Skeletal muscle tissue (tissue), 4 donors: ENCODE results near the gene KLC1. TPM values are rescaled to one million over a fixed set of nuclear protein-coding genes. Genes with fewer than 3 reads are reported as not detected.
A peak's percentile ranks its signal among the peaks of the same experiment; 100 is the strongest.

Source experiments
- H3K27ac ChIP-seq: one replicate; pipeline ENCODE4 v1.7.0; 2013; ENCODE audit warnings: mild to moderate bottlenecking, low read depth, low read length, inconsistent platforms
- H3K27me3 ChIP-seq, 3 donors: one replicate each; pipeline ENCODE4 v1.7.0; 2013; ENCODE audit warnings: low read length in 3 of 3; ENCODE audit not compliant: control insufficient read depth in 3 of 3, insufficient read depth in 3 of 3
- H3K36me3 ChIP-seq, 3 donors: one replicate each; pipeline ENCODE4 v1.7.0; 2013; ENCODE audit warnings: low read length in 3 of 3; ENCODE audit not compliant: control insufficient read depth in 3 of 3, insufficient read depth in 3 of 3
- H3K4me1 ChIP-seq, 3 donors: one replicate each; pipeline ENCODE4 v1.7.0; 2013; ENCODE audit warnings: low read length in 3 of 3, mild to moderate bottlenecking in 3 of 3; ENCODE audit not compliant: control insufficient read depth in 3 of 3, insufficient read depth in 3 of 3
- H3K4me3 ChIP-seq, 3 donors: one replicate each; pipeline ENCODE4 v1.7.0; 2013; ENCODE audit warnings: low read length in 3 of 3
- H3K9ac ChIP-seq, 3 donors: one replicate each; pipeline ENCODE4 v1.7.0; 2013; ENCODE audit warnings: low read length in 3 of 3, mild to moderate bottlenecking in 3 of 3, moderate library complexity in 2 of 3, low read depth in 1 of 3
- H3K9me3 ChIP-seq, 3 donors: one replicate each; pipeline ENCODE4 v1.7.0; 2013; ENCODE audit warnings: low read length in 3 of 3; ENCODE audit not compliant: control insufficient read depth in 3 of 3
- total RNA-seq: library from RNA; depleted of rRNA; stranded (reverse); fragments of >200 nt; gene quantifications from one replicate; pipeline ENCODE4 v1.2.3, GENCODE V29; 2014
- donor health status: Osteomylitis.

KLC1 gene
- total RNA-seq, 1 donor from 2014 or later: 103 TPM

DNA sequence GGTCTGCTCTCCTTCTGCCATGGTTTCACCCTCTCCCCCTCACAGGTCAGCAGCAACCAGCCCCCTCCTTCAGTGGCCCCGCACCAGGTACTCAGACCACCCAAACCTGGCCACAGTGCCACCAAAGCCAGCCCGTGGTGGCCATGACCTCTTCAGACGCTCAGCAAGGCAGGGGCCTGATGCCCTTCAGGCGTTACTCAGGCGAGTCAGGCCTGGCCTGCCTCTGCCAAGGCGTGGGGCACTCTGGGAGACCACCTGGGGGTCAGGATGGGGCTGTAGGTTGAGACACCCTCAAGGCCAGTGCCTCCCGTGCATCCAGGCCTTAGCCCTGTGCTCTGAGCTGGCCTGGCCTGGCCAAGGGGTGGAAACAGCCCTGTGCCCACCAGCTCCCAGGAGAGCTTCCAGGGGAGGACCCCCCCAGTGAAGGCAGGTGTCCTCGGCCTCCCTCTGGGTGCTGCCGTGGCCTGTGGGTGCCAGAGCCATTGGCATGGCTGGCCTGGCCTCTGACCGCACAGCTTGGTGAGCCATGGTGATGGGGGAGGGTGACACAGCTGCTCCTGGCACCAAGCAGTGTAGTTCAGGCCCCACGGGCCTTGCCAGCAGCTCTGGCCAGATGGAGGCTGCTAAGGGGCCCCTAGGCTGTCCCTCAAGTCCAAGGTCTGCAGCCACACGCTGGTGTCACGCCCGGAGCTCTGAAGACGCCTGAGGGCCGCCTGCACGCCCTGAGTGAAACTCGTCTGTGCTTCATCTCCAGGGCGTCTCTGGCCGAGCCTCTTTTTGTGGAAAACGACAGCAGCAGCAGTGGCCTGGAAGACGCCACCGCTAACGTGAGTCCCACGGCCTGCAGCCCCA, 71.1 kb downstream of the KLC1 start:
- Histone ChIP-seq H3K4me3 (peak overlapping the region in 1 of 3 donors; percentile 41), H3K27ac (peak overlapping the region; percentile 67), H3K4me1 (peaks cover 59 to 76% (median 75%) of the 10 kb centered on the region in 3 donors), H3K9ac (peak overlapping the region; percentile 16 to 74 (median 61)), H3K9me3 (no peaks in the 10 kb centered on the region), H3K36me3 (peaks cover 17 to 31% (median 23%) of the 10 kb centered on the region in 3 donors), H3K27me3 (no peaks in the 10 kb centered on the region)

DNA sequence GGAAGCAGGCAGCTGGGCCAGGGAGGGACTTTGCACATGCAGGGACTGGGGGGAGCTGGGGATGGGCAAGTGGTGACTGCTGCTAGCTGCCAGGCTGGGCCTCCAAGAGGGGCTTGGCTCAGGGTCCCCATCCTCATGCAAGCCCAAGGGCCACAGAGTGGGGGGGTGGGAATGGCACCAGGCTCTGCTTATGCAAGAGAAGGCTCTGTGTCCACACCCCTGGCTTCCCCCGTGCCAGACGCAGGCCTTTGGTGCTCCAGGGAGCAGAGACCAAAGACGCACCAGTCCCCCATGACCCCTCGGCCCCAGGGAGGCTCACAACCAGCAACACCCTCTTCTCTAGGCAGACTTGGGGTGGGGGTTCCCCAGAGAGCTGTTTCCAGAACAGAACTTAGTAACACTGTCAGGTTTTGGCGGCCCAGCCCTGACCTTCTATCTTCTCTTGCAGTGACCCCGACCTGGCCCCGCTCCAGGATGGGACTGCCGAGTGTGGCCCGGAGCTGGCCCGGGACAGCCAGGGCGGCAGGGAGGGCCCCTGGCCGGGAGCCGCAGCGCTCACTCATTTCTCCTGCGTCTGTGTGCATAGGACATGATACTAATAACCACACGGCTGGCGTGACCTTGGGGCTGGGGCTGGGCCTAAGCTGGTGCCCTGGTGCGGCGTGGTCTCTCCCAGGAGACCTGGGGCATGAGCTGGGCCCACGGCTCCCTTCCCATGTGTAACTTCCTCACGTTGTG, 71.9 kb downstream of the KLC1 start:
- peaks cover 17 to 32% (median 26%) of the 10 kb centered on the region in 3 donors for H3K36me3 ChIP-seq
- peaks cover 53 to 74% (median 70%) of the 10 kb centered on the region in 3 donors for H3K4me1 ChIP-seq
- peak overlapping the region; percentile 67 for H3K27ac ChIP-seq
- H3K9me3 ChIP-seq: no peaks in the 10 kb centered on the region
- H3K4me3 ChIP-seq: peak overlapping the region in 1 of 3 donors; percentile 41
- H3K27me3 ChIP-seq: no peaks in the 10 kb centered on the region
- peak overlapping the region in 2 of 3 donors; percentile 51 to 74 for H3K9ac ChIP-seq

DNA sequence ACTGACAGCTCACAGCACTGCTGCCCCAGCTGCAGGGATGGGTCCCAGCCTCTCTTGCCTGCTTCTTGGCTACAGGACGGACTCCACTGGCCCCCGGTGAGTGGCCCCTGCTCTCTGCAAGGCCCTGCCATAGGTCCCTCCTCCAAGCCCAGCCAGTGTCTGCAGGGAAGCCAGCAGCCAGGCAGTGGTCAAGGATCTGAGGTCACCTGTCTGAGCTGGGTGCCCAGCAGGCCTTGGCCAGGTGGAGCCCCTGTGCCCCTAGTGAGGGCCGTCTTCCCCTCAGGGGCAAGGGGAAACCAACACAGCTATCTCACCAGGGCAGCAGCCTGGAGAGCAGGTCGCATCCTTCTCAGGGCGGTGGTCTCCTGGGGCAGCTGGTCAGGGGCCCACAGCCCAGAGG, 73.1 kb downstream of the KLC1 start:
- H3K36me3 ChIP-seq: peaks cover 17 to 32% (median 30%) of the 10 kb centered on the region in 3 donors

GRCh38 chr14:103702497-103703432, 73.8 kb downstream of the KLC1 start:
- Histone ChIP-seq H3K4me1 (peaks cover 35 to 61% (median 55%) of the 10 kb centered on the region in 3 donors), H3K9ac (peak overlapping the region in 1 of 3 donors; percentile 25), H3K27me3 (no peaks in the 10 kb centered on the region), H3K9me3 (no peaks in the 10 kb centered on the region), H3K27ac (no peak overlapping the region), H3K36me3 (peaks cover 17 to 36% (median 28%) of the 10 kb centered on the region in 3 donors), H3K4me3 (no peak overlapping the region)

More for the DNA sequence above, 73.1 kb downstream of the KLC1 start:
- Histone ChIP-seq H3K27ac (no peak overlapping the region), H3K4me1 (peaks cover 42 to 68% (median 58%) of the 10 kb centered on the region in 3 donors), H3K4me3 (no peak overlapping the region), H3K27me3 (no peaks in the 10 kb centered on the region), H3K9me3 (no peaks in the 10 kb centered on the region), H3K9ac (no peak overlapping the region)

DNA sequence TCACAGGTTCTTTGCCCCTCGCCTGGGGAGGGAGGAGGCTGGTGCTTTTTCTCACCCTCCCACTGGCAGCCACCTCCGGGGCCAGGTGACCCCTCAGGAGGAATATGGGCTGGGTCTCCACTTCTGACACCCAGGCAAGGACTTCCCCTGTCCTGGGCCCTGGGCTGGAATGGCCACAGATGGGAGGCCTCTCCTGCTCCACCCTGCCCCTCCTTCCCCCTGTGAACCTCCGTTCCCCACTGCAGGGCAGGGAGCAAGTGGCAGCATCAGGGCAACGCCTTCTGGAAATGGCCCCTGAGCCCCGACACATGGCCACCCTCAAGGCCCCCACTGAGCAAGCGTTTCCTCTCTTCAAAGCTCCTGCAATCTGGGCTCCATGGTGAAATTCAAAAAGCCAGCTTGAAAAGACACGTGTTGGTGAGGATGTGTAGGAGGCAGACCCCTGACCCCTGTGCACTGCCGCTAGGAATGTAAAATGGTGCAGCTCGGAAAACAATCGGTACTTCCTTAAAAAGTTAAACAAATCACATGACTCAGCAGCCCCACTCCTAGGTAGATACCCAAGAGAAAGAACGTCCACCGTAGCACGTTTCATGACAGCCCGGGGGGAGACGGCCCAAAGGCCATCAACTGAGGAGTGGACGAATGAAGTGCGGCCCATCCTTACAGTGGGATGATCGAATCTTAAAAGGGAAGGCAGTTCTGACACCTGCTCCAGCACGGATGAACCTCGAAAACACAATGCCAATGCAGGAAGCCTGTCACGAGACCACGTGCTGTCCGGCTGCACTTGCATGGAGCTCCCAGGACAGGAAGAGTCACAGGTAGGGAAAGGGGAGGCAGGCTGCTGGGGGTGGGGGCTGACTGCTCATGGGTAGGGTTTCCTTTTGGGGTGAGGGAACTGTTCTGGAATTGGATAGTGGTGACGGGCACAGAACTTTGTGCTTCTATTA, 74.7 kb downstream of the KLC1 start:
- Histone ChIP-seq H3K4me1 (peaks cover 34 to 62% (median 56%) of the 10 kb centered on the region in 3 donors), H3K4me3 (no peak overlapping the region), H3K27ac (no peak overlapping the region)

DNA sequence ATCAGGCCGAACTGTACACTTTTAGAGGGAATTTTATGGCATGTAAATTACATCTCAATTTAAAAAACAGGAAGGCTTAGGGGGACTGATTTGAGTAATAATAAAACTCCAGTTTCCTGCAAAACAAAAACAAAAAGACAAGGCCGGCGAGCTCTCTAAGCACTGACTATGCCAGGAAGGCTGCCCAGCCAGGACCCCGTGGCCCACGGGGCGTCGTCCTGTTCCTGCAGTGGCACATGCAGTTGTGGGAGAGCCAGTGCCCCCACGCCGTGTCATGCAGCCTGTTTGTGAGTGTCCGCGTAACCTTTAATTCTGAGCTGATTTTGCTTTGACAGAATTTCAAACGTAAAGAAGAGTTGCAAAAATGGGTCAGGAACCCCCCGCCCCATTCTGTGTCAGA, 75.7 kb downstream of the KLC1 start:
- Histone ChIP-seq H3K9me3 (no peaks in the 10 kb centered on the region), H3K9ac (peak overlapping the region in 2 of 3 donors; percentile 12 to 25), H3K27me3 (no peaks in the 10 kb centered on the region), H3K4me3 (no peak overlapping the region), H3K4me1 (peaks cover 35 to 60% (median 55%) of the 10 kb centered on the region in 3 donors), H3K27ac (peak overlapping the region; percentile 12), H3K36me3 (peaks cover 18 to 31% (median 20%) of the 10 kb centered on the region in 3 donors)

More for the DNA sequence above, 74.7 kb downstream of the KLC1 start:
- Histone ChIP-seq H3K9me3 (no peaks in the 10 kb centered on the region), H3K27me3 (no peaks in the 10 kb centered on the region), H3K9ac (no peak overlapping the region), H3K36me3 (peaks cover 17 to 34% (median 26%) of the 10 kb centered on the region in 3 donors)

- H3K4me3 ChIP-seq: no peak overlapping the region
- peaks cover 16 to 31% (median 21%) of the 10 kb centered on the region in 3 donors for H3K36me3 ChIP-seq
- H3K9ac ChIP-seq: peak overlapping the region in 2 of 3 donors; percentile 12 to 25
- no peaks in the 10 kb centered on the region for H3K9me3 ChIP-seq
- H3K27me3 ChIP-seq: no peaks in the 10 kb centered on the region
- peaks cover 31 to 56% (median 53%) of the 10 kb centered on the region in 3 donors for H3K4me1 ChIP-seq
- H3K27ac ChIP-seq: peak overlapping the region; percentile 12
These were observed 76.1 kb downstream of the KLC1 start for GRCh38 chr14:103705118-103705503.

GRCh38 chr14:103705504-103706284, 76.7 kb downstream of the KLC1 start:
- Histone ChIP-seq H3K4me3 (no peak overlapping the region), H3K4me1 (peaks cover 25 to 50% (median 47%) of the 10 kb centered on the region in 3 donors), H3K36me3 (peaks cover 13 to 31% (median 21%) of the 10 kb centered on the region in 3 donors), H3K27ac (no peak overlapping the region), H3K9me3 (no peaks in the 10 kb centered on the region), H3K9ac (no peak overlapping the region), H3K27me3 (no peaks in the 10 kb centered on the region)
